Testis (tissue), 2 donors: ENCODE data around the gene MFSD6.

Source experiments
- POLR2A ChIP-seq: fragments of 450-650 bp; IDR thresholded peaks from one replicate; pipeline ENCODE4 v1.6.1; 2017; ENCODE audit warnings: antibody characterized with exemption, mild to moderate bottlenecking, moderate library complexity
- TF ChIP-seq, protein P1 (sequence below), 3 experiments: fragments of 450-650 bp in 2 of 3; fragments of 200-600 bp in 1 of 3; sonication (generic) in 1 of 3; IDR thresholded peaks; one replicate each; pipeline ENCODE4 v1.5.1; 2016 to 2019; ENCODE audit warnings: antibody characterized with exemption in 3 of 3, mild to moderate bottlenecking in 2 of 3, moderate library complexity in 1 of 3

DNA sequence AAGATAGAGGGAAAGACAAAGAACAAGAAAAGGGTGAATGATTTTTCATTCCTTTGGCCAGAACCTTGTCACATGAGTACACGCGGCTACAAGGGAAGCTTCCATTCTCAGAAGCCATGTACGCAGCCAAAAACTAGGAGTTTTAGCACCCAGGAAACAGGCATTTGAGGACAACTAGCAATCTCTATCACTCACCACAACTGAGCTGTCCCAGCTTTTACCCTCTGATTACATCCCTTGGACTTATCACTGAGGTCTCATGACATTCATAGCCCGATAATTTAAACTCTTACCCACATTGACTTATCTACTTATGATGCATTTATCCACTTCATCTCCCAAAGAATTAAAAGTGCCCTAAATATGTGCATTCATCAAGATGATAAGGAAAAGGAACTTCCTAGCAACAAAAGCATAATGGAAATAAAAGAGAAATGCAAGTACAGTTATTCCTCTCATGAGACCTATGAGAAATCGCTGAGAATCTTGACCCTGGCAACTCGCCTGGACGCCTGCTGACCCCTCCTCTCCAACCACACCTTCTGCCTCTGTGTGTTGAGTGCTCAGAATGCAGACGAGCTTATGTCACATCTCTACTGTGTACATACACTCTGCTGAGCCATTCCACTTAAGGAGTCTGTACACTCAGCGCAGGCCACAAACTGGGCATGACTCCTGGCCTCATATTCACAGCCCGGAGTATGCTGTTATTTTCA is 28.7 kb upstream of the MFSD6 start:
- TF ChIP-seq, protein P1, sequence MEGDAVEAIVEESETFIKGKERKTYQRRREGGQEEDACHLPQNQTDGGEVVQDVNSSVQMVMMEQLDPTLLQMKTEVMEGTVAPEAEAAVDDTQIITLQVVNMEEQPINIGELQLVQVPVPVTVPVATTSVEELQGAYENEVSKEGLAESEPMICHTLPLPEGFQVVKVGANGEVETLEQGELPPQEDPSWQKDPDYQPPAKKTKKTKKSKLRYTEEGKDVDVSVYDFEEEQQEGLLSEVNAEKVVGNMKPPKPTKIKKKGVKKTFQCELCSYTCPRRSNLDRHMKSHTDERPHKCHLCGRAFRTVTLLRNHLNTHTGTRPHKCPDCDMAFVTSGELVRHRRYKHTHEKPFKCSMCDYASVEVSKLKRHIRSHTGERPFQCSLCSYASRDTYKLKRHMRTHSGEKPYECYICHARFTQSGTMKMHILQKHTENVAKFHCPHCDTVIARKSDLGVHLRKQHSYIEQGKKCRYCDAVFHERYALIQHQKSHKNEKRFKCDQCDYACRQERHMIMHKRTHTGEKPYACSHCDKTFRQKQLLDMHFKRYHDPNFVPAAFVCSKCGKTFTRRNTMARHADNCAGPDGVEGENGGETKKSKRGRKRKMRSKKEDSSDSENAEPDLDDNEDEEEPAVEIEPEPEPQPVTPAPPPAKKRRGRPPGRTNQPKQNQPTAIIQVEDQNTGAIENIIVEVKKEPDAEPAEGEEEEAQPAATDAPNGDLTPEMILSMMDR (IDR thresholded peaks at IDR 0.05), result no peak
- TF ChIP-seq POLR2A, result no peak
